OCI-LY7 (cell line): Measurements from ENCODE around the gene NCL. TPM values are rescaled to one million over a fixed set of nuclear protein-coding genes. Genes with fewer than 3 reads are reported as not detected.
A peak's percentile ranks its signal among the peaks of the same experiment; 100 is the strongest.

Experiments used
- BruUV-seq: library from RNA; stranded (reverse); fragments of 400-500 nt; replicated peaks from 2 replicates; lab custom pipeline; 2021; lab: Mats Ljungman, UMichigan
- CTCF ChIA-PET: fragments of 300-600 bp; sonication (Branson Sonifier 250); formaldehyde crosslinking; loops from one replicate; lab custom pipeline; 2022; ENCODE audit warnings: antibody characterized with exemption; ENCODE audit not compliant: unreplicated experiment; lab: Charles Lee
- POLR2A ChIA-PET: fragments of 300-600 bp; sonication (Branson Sonifier 250); formaldehyde crosslinking; loops from one replicate; lab custom pipeline; 2022; ENCODE audit warnings: antibody characterized with exemption; lab: Charles Lee
- DNase-seq: peaks from one replicate; pipeline ENCODE4 v3.0.0-alpha.2; 2015; ENCODE audit warnings: low spot score
- H2AFZ ChIP-seq: fragments of 200-600 bp; sonication (generic), shearing (Covaris generic); 2 replicates; pipeline ENCODE4 v1.6.1; 2014; ENCODE audit warnings: mild to moderate bottlenecking, antibody characterized with exemption, low read length, moderate library complexity
- H3K27ac ChIP-seq: fragments of 200-600 bp; sonication (generic); 2 replicates; pipeline ENCODE4 v1.5.1; 2014; ENCODE audit warnings: mixed run types, low read depth, mild to moderate bottlenecking, moderate library complexity, low read length, inconsistent platforms; ENCODE audit not compliant: poor library complexity, severe bottlenecking
- H3K36me3 ChIP-seq: fragments of 200-600 bp; sonication (generic); 2 replicates; pipeline ENCODE4 v1.6.1; 2014; ENCODE audit warnings: mild to moderate bottlenecking, antibody characterized with exemption, low read length, moderate library complexity, mixed read lengths; ENCODE audit not compliant: insufficient read depth
- H3K4me1 ChIP-seq: fragments of 200-600 bp; sonication (generic); 2 replicates; pipeline ENCODE4 v1.5.1; 2014; ENCODE audit warnings: mild to moderate bottlenecking, low read length; ENCODE audit not compliant: insufficient read depth, poor library complexity, severe bottlenecking
- H3K4me2 ChIP-seq: fragments of 200-600 bp; sonication (generic); 2 replicates; pipeline ENCODE4 v1.6.1; 2014; ENCODE audit warnings: mild to moderate bottlenecking, low read length
- H3K4me3 ChIP-seq: fragments of 200-600 bp; sonication (generic); 2 replicates; pipeline ENCODE4 v1.5.1; 2014; ENCODE audit warnings: mild to moderate bottlenecking, low read depth, low read length; ENCODE audit not compliant: poor library complexity, severe bottlenecking
- H3K79me2 ChIP-seq: fragments of 200-600 bp; sonication (generic); 2 replicates; pipeline ENCODE4 v1.6.1; 2016; ENCODE audit warnings: low read depth, mild to moderate bottlenecking, low read length, moderate library complexity, mixed read lengths; ENCODE audit not compliant: insufficient read depth
- H3K9me2 ChIP-seq: fragments of 200-600 bp; sonication (generic); 2 replicates; pipeline ENCODE4 v1.6.1; 2016; ENCODE audit warnings: mild to moderate bottlenecking, low read length, mixed read lengths; ENCODE audit not compliant: insufficient read depth
- H3K9me3 ChIP-seq: fragments of 200-600 bp; sonication (generic); 2 replicates; pipeline ENCODE4 v1.6.1; 2014; ENCODE audit warnings: mild to moderate bottlenecking, mixed run types, low read length, mixed read lengths
- H4K20me1 ChIP-seq: fragments of 200-600 bp; sonication (generic); 2 replicates; pipeline ENCODE4 v1.6.1; 2014; ENCODE audit warnings: mild to moderate bottlenecking, antibody characterized with exemption, low read length, moderate library complexity, mixed read lengths; ENCODE audit not compliant: insufficient read depth
- CTCF ChIP-seq: fragments of 200-600 bp; sonication (generic); conservative IDR thresholded peaks from 2 replicates; pipeline ENCODE4 v1.5.1; 2014; ENCODE audit warnings: mild to moderate bottlenecking, antibody characterized with exemption, low read length, moderate library complexity, mixed read lengths
- EZH2phosphoT487 ChIP-seq: fragments of 200-600 bp; sonication (generic); IDR thresholded peaks from 2 replicates; pipeline ENCODE4 v1.6.1; 2018; ENCODE audit warnings: low read depth, borderline replicate concordance, mild to moderate bottlenecking, mixed run types, antibody characterized with exemption, low read length, moderate library complexity, mixed read lengths
- intact Hi-C: fragments of 100-400 bp; cut with micrococcal nuclease; formaldehyde crosslinking; loops from one replicate; pipeline ENCODE4 v1.10.0; 2022; ENCODE audit not compliant: unreplicated experiment
- total RNA-seq, 2 experiments: library from RNA; depleted of rRNA in 1 of 2; stranded (reverse); fragments of >200 nt in 1 of 2; shearing (Covaris generic) in 1 of 2; gene quantifications; 2 replicates each; pipeline ENCODE4 v1.2.3, GENCODE V29; 2014 to 2022

NCL gene
- total RNA-seq, 2 experiments from 2014 or later: 255 to 1,007 TPM

DNA sequence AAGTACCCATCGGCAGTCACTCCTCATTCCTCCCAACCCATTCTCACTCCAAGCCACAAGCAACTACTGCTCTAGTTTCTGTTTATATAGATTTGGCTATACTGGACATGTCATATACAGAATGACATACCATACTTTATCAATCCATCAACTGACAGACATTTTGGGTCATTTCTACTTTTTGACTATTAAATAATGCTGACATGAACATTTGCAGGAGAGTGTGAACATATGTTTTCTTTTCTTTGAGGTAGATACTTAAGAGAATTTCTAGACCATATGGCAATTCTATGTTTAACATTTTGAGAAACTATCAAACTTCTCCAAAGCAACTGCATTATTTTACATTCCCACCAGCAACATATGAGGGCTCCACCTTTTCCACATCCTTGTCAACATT, 33.4 kb upstream of the NCL start:
- no peak for TF ChIP-seq EZH2phosphoT487
- no peak for TF ChIP-seq CTCF
- H3K27ac ChIP-seq: no peak overlapping the region
- H3K4me2 ChIP-seq: no peak overlapping the region
- no peaks in the 10 kb centered on the region for H3K9me2 ChIP-seq
- H3K4me3 ChIP-seq: no peak overlapping the region
- no peaks in the 10 kb centered on the region for H4K20me1 ChIP-seq
- intact Hi-C loops: no loop called here
- H2AFZ ChIP-seq: no peak overlapping the region
- BruUV-seq: TSS peak; percentile 12
- H3K36me3 ChIP-seq: peaks cover 4% of the 10 kb centered on the region; the same call in 1 of the 2 replicates
- no peak for DNase-seq
- no peaks in the 10 kb centered on the region for H3K79me2 ChIP-seq
- H3K4me1 ChIP-seq: no peaks in the 10 kb centered on the region
- no peaks in the 10 kb centered on the region for H3K9me3 ChIP-seq
- ChIA-PET CTCF (no interaction called here), POLR2A (interaction anchor here (0.6 kb wide), 1 partner anchor 15 kb away, joined by 3 read pairs; no protein-coding TSS in a partner anchor)

DNA sequence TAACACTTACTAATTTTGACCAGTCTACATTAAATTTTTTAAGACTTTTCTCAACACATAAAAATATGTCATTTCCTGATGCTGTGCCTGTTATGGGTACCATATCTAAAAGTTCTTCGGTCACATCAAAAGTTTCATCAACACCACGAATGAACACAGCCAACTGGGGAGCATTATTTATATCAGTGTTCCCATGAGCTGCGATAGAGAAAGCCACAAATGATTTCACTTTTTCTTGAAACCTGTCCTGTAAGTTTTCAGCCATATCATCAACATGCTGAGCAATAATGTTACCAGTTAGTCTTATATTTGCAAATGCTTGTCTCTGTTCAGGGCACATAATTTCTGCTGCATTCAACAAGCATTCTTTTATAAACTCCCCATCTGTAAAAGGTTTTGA, 30.4 kb upstream of the NCL start:
- Histone ChIP-seq H3K9me2 (no peaks in the 10 kb centered on the region), H3K36me3 (no peaks in the 10 kb centered on the region), H2AFZ (no peak overlapping the region), H3K9me3 (no peaks in the 10 kb centered on the region), H3K4me3 (no peak overlapping the region), H3K79me2 (no peaks in the 10 kb centered on the region), H3K27ac (no peak overlapping the region), H3K4me1 (no peaks in the 10 kb centered on the region), H3K4me2 (no peak overlapping the region), H4K20me1 (no peaks in the 10 kb centered on the region)
- ChIA-PET POLR2A (no interaction called here), CTCF (no interaction called here)
- TSS peak; percentile 15 for BruUV-seq
- intact Hi-C loops: no loop called here
- TF ChIP-seq EZH2phosphoT487 (no peak), CTCF (no peak)
- no peak for DNase-seq

GRCh38 chr2:231490801-231491200, 26.5 kb upstream of the NCL start:
- no peak overlapping the region for H3K4me3 ChIP-seq
- intact Hi-C loops: no loop called here
- POLR2A ChIA-PET: interaction anchor here (1.4 kb wide), 1 partner anchor 26 kb away, joined by 3 read pairs; the partner anchor contains the start of gene NCL

More at GRCh38 chr2:231490801-231491200, 26.5 kb upstream of the NCL start:
- H3K4me1 ChIP-seq: no peaks in the 10 kb centered on the region
- H3K9me2 ChIP-seq: no peaks in the 10 kb centered on the region
- CTCF ChIA-PET: no interaction called here
- TF ChIP-seq CTCF (no peak), EZH2phosphoT487 (no peak)
- H4K20me1 ChIP-seq: no peaks in the 10 kb centered on the region
- H3K9me3 ChIP-seq: no peaks in the 10 kb centered on the region
- H3K27ac ChIP-seq: no peak overlapping the region
- no peaks in the 10 kb centered on the region for H3K36me3 ChIP-seq
- no TSS peak for BruUV-seq
- H3K4me2 ChIP-seq: no peak overlapping the region
- H2AFZ ChIP-seq: no peak overlapping the region
- no peaks in the 10 kb centered on the region for H3K79me2 ChIP-seq
- no peak for DNase-seq
